ENCODE data around the gene CCDC15.

Gene CCDC15

DNA sequence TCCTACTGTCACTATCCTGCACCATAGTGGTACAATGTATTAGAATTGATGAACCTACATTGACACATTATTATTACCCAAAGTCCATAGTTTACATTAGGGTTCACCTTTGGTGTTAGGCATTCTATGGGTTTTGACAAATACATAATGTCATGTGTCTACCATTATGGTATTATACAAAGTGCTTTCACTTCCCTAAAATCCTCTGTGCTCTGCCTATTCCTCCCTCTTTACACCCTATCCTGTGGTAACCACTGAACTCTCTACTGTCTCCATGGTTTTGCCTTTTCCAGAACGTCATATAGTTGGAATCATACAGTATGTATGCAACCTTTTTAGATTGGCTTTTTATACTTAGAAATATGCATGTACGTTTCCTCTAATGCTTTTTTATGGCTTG, 51.5 kb downstream of the CCDC15 start:
- Histone ChIP-seq H3K4me2 (ENCODE audit: low read length) (no peak overlapping the region), H3K79me2 (ENCODE audit: insufficient read depth, low read length) (no peaks in the 10 kb centered on the region), H3K4me3 (ENCODE audit: low read depth, low read length, poor library complexity, severe bottlenecking) (no peak overlapping the region), H3F3A (ENCODE audit: insufficient read depth, low read length) (no peaks in the 10 kb centered on the region), H3K9me2 (ENCODE audit: low read depth, low read length) (no peaks in the 10 kb centered on the region), H3K27ac (ENCODE audit: low read depth, low read length, poor library complexity, severe bottlenecking) (no peak overlapping the region), H3K9me3 (ENCODE audit: low read length) (no peaks in the 10 kb centered on the region), H3K9ac (ENCODE audit: low read length) (no peak overlapping the region), H4K20me1 (ENCODE audit: insufficient read depth, low read length) (no peaks in the 10 kb centered on the region), H3K27me3 (ENCODE audit: insufficient read depth, low read length) (no peaks in the 10 kb centered on the region), H2AFZ (ENCODE audit: low read length) (no peak overlapping the region), H3K36me3 (ENCODE audit: insufficient read depth, low read length) (peaks cover 10% of the 10 kb centered on the region; the same call in 1 of the 2 replicates), H3K4me1 (ENCODE audit: insufficient read depth, low read length, severe bottlenecking) (no peaks in the 10 kb centered on the region)
- no peak for TF ChIP-seq CTCF (IDR thresholded peaks at IDR 0.05; ENCODE audit: low read length)
- no peak for TF ChIP-seq EZH2 (IDR thresholded peaks at IDR 0.05; ENCODE audit: borderline replicate concordance, low read length)

GRCh38 chr11:125016413-125016812, 62.4 kb downstream of the CCDC15 start:
- Histone ChIP-seq H3K79me2 (ENCODE audit: insufficient read depth, low read length) (no peaks in the 10 kb centered on the region), H3K27ac (ENCODE audit: low read depth, low read length, poor library complexity, severe bottlenecking) (no peak overlapping the region), H3K9me2 (ENCODE audit: low read depth, low read length) (no peaks in the 10 kb centered on the region), H3K9ac (ENCODE audit: low read length) (no peak overlapping the region), H3K9me3 (ENCODE audit: low read length) (no peaks in the 10 kb centered on the region), H3F3A (ENCODE audit: insufficient read depth, low read length) (no peaks in the 10 kb centered on the region), H4K20me1 (ENCODE audit: insufficient read depth, low read length) (no peaks in the 10 kb centered on the region), H3K4me2 (ENCODE audit: low read length) (no peak overlapping the region), H3K27me3 (ENCODE audit: insufficient read depth, low read length) (no peaks in the 10 kb centered on the region), H2AFZ (ENCODE audit: low read length) (no peak overlapping the region), H3K4me1 (ENCODE audit: insufficient read depth, low read length, severe bottlenecking) (no peaks in the 10 kb centered on the region), H3K36me3 (ENCODE audit: insufficient read depth, low read length) (no peaks in the 10 kb centered on the region; the same call in 1 of the 2 replicates), H3K4me3 (ENCODE audit: low read depth, low read length, poor library complexity, severe bottlenecking) (no peak overlapping the region)
- TF ChIP-seq CTCF (IDR thresholded peaks at IDR 0.05; ENCODE audit: low read length) (no peak), EZH2 (IDR thresholded peaks at IDR 0.05; ENCODE audit: borderline replicate concordance, low read length) (no peak)

DNA sequence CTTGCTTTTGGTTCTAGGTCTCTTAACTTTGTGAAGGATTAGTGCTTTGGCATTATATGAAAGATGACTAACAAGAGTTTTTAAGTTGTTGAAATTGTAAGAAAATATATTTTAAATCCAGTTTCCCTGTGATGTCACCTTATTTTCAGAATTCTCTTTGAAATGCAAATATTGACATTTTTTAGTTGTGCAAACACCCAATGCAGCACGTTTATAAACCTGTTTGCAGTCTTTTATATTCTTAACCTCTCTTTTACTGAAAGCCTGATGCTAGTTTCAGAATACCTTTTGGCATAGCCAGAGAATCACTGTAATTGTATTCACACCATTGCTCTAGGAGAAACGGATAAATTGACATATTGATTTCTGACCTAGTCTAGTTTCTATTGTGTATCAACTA, 66.3 kb downstream of the CCDC15 start:
- no peaks in the 10 kb centered on the region for H3K36me3 ChIP-seq (ENCODE audit: insufficient read depth, low read length)
- H3K27me3 ChIP-seq (ENCODE audit: insufficient read depth, low read length) = no peaks in the 10 kb centered on the region
- H3K4me1 ChIP-seq (ENCODE audit: insufficient read depth, low read length, severe bottlenecking) = no peaks in the 10 kb centered on the region
- H3K4me2 ChIP-seq (ENCODE audit: low read length) = no peak overlapping the region
- no peaks in the 10 kb centered on the region for H3K9me2 ChIP-seq (ENCODE audit: low read depth, low read length)
- TF ChIP-seq EZH2 (IDR thresholded peaks at IDR 0.05; ENCODE audit: borderline replicate concordance, low read length) (no peak), CTCF (IDR thresholded peaks at IDR 0.05; ENCODE audit: low read length) (no peak)
- no peak overlapping the region for H2AFZ ChIP-seq (ENCODE audit: low read length)
- H3K4me3 ChIP-seq (ENCODE audit: low read depth, low read length, poor library complexity, severe bottlenecking) = no peak overlapping the region
- no peaks in the 10 kb centered on the region for H3K9me3 ChIP-seq (ENCODE audit: low read length)
- no peak overlapping the region for H3K27ac ChIP-seq (ENCODE audit: low read depth, low read length, poor library complexity, severe bottlenecking)
- no peaks in the 10 kb centered on the region for H3F3A ChIP-seq (ENCODE audit: insufficient read depth, low read length)
- no peaks in the 10 kb centered on the region for H4K20me1 ChIP-seq (ENCODE audit: insufficient read depth, low read length)
- no peak overlapping the region for H3K9ac ChIP-seq (ENCODE audit: low read length)
- no peaks in the 10 kb centered on the region for H3K79me2 ChIP-seq (ENCODE audit: insufficient read depth, low read length)
